HG02798 (cell line): ENCODE data around the gene PARD3B.
"Not testable (repeated sequence)": the region's sequence is repeated elsewhere in the genome, so short reads cannot be mapped to it uniquely, and the experiment has no call there.

ENCODE experiments used
- ATAC-seq: cut with Tn5 transposase; IDR thresholded peaks from one replicate; pipeline ENCODE4 v1.9.1; 2021; ENCODE audit warnings: mild to moderate bottlenecking; ENCODE audit not compliant: unreplicated experiment, poor library complexity

Gene PARD3B

GRCh38 chr2:205199165-205199850, 654.0 kb downstream of the PARD3B start:
- no peak for ATAC-seq

- ATAC-seq: no peak
Measured at GRCh38 chr2:205210494-205210893, 665.2 kb downstream of the PARD3B start.

GRCh38 chr2:205212357-205212756, 667.1 kb downstream of the PARD3B start:
- ATAC-seq: no peak

- ATAC-seq: no peak
Measured at GRCh38 chr2:205216092-205216491, 670.8 kb downstream of the PARD3B start.

- no peak for ATAC-seq
Measured at GRCh38 chr2:205216580-205216979, 671.3 kb downstream of the PARD3B start.

- ATAC-seq: no peak
Measured at GRCh38 chr2:205217004-205217403, 671.7 kb downstream of the PARD3B start.

GRCh38 chr2:205218056-205218455, 672.8 kb downstream of the PARD3B start:
- ATAC-seq: no peak

GRCh38 chr2:205218816-205219215, 673.5 kb downstream of the PARD3B start:
- ATAC-seq: not testable (repeated sequence)

- ATAC-seq: no peak
Measured at GRCh38 chr2:205220559-205220958, 675.3 kb downstream of the PARD3B start.

- ATAC-seq: no peak
Measured at GRCh38 chr2:205232086-205232485, 686.8 kb downstream of the PARD3B start.

GRCh38 chr2:205235434-205235833, 690.2 kb downstream of the PARD3B start:
- ATAC-seq: no peak

- ATAC-seq: no peak
Measured at GRCh38 chr2:205237524-205237923, 692.2 kb downstream of the PARD3B start.

GRCh38 chr2:205245001-205245400, 699.7 kb downstream of the PARD3B start:
- ATAC-seq: no peak

GRCh38 chr2:205245652-205246051, 700.4 kb downstream of the PARD3B start:
- no peak for ATAC-seq

- no peak for ATAC-seq
Measured at GRCh38 chr2:205259121-205259520, 713.8 kb downstream of the PARD3B start.

GRCh38 chr2:205261516-205262020, 716.3 kb downstream of the PARD3B start:
- ATAC-seq: no peak

GRCh38 chr2:205267323-205267722, 722.0 kb downstream of the PARD3B start:
- ATAC-seq: no peak

GRCh38 chr2:205270689-205271088, 725.4 kb downstream of the PARD3B start:
- ATAC-seq: no peak

- ATAC-seq: no peak
Measured at GRCh38 chr2:205273148-205273547, 727.9 kb downstream of the PARD3B start.

GRCh38 chr2:205273627-205274026, 728.4 kb downstream of the PARD3B start:
- no peak for ATAC-seq

- ATAC-seq: no peak
Measured at GRCh38 chr2:205274801-205275200, 729.5 kb downstream of the PARD3B start.

- no peak for ATAC-seq
Measured at GRCh38 chr2:205276116-205276777, 731.0 kb downstream of the PARD3B start.
